Left forelimb (tissue), 1 donor: ENCODE measurements around the gene APEX2.
"Not testable (repeated sequence)": the region's sequence is repeated elsewhere in the genome, so short reads cannot be mapped to it uniquely, and the experiment has no call there.

Experiments used
- DNase-seq: peaks from one replicate; pipeline ENCODE4 v3.0.0-alpha.2; 2018; ENCODE audit warnings: low spot score

APEX2 gene

GRCh38 chrX:55014897-55015299, 14.7 kb downstream of the APEX2 start:
- no peak for DNase-seq

DNA sequence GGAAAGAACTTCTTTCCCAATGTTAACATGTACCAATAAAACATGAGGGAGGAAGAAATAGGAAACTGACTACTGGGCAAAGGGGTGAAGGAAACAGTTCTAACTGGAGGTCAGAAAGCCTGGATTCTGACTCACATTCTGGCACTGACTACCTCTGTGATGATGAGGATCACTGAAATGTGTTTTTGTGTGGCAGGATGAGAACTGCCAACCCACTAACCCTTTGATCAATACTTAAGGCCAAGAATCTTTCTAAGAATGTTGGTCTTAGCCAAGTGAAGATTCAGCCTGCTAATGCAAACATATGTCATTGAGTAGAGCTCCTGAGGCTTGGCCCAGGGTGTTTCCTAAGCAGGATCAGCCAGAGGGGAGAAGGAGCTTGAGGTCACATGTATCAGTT, 26.0 kb downstream of the APEX2 start:
- DNase-seq = no peak

DNA sequence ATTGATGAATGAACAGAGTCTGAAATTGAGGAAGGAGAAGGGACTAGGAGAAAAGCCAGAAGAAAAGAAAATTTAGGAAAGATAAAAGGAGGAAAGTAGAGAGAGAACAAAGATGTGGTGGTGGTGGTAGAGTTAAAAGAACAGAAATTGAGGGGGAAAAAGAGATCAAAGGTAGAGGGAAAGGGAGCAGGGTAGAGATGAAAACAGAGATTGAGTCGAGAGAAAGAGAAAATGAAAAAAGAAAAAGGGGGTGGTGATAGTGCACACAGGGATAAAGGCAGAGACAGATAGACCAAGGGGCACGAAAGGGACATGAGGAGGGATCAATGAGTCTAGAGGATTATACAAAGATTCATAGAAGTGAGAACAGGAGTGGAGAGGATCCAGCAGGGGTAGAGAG, 26.7 kb downstream of the APEX2 start:
- DNase-seq = no peak

- DNase-seq = no peak
Measured at GRCh38 chrX:55028040-55028439, 27.9 kb downstream of the APEX2 start.

DNA sequence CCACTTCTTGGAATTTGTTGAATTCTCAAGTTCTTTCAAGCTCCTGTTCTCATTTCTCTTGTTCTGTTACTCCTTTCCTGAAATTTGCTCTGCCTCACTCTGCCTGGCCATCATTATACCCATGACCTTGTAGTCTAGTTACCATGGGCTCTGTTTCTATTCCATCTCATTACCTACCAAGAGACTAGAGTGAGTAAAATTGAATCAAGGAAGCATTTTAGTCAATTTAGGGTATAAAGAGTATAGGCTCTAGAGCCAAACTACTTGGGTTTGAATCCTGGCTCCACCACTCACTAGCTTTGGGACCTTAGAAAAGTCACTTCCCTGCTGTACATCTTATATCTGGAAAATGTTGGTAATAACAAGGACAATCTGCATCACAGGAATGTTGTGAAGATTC, 28.4 kb downstream of the APEX2 start:
- DNase-seq = no peak

GRCh38 chrX:55029291-55029690, 29.1 kb downstream of the APEX2 start:
- no peak for DNase-seq

- DNase-seq = no peak
Measured at GRCh38 chrX:55030271-55031205, 30.4 kb downstream of the APEX2 start, which contains the start of gene ALAS2. ALAS2 (minus strand) TSS chrX:55030977; CDS start chrX:55026000, 4,977 bp downstream.

DNA sequence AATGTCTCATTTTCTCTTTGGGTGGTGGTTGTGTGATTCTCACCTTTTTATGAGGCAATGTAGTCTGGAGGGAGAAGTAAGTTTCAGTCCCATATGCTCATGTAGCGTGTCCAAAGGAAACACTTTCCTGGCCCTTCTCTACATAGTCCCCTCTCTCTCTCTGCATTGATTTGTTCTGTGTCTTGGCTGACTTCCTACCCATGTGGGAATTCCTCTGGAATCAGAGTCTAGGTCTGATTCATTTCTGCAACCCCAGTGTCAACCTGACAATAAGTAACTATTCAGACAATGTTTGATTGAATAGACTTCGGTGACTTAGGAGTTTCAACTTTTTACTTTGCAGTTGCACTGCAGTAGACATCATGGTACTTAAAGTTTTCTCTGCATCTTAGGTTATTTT, 33.3 kb downstream of the APEX2 start:
- DNase-seq = no peak

GRCh38 chrX:55039471-55039870, 39.3 kb downstream of the APEX2 start:
- DNase-seq = no peak

DNA sequence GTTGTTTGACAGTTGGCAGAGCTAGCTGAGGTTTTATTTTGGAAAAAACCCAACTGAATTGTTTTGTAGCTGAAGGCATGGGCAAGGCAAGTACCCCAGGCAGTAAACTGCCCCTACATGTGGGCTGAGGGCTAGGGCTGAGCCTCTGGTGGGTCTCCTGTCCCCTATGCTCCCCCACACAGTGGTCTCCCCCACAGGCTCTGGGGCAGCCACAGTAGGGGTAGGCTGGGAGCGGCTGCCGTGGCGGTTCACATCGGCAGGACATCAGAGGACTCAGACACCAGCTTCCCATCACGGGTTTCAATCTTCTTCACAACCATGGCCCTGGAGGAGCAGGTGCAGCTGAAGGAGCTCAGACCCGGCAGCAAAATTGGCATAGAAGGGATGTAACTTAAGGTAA, 41.4 kb downstream of the APEX2 start:
- DNase-seq = no peak

- DNase-seq = not testable (repeated sequence)
Measured at GRCh38 chrX:55050599-55050998, 50.4 kb downstream of the APEX2 start.

- no peak for DNase-seq
Measured at GRCh38 chrX:55056820-55057674, 56.9 kb downstream of the APEX2 start.

DNA sequence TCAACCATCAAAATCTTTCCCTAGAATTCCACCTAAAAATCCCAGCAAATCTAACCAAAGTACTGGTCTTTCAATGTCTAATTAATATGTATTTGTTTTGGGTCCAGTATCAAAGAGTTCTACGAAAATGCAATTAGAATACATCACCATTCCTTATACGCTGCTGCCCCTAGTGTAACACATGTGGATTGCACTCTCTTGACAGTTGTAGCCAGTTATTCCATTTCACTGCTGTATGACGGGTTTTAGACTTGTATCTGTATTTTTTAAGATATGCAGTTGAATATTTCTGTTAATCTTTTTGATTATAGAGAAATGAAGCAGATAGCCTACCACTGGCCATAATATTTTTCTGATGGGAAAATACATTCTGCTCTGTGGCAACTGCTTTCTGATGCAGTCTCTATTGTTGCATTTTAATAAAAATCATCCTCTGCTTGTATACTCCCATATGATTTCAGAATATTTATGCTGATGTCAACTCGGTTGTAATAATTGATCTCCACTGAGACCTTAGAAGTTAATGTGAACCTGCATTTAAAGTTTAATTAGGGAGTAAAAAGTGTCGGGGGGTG, 57.6 kb downstream of the APEX2 start:
- no peak for DNase-seq
